ENCODE data around the gene MYLK3. TPM values are rescaled to one million over a fixed set of nuclear protein-coding genes. Genes with fewer than 3 reads are reported as not detected.
"Not testable (repeated sequence)": the region's sequence is repeated elsewhere in the genome, so short reads cannot be mapped to it uniquely, and the experiment has no call there.

MYLK3 gene
- total RNA-seq, 2 donors from 2014 or later = 1.5 to 54.2 TPM

GRCh38 chr16:46687486-46687885 is 60.7 kb downstream of the MYLK3 start:
- H3K27me3 ChIP-seq (replicated peaks; ENCODE audit: insufficient read depth) = no peaks in the 10 kb centered on the region
- no peaks in the 10 kb centered on the region for H3K9me3 ChIP-seq
- peak overlapping the region; percentile 71 to 74 for H3K4me3 ChIP-seq
- no peak for TF ChIP-seq POLR2A (IDR thresholded peaks at IDR 0.05)
- 34% methylated on average over 9 of the region's 9 CpGs for WGBS
- no peaks in the 10 kb centered on the region for H3K36me3 ChIP-seq
- peak overlapping the region in 1 of 2 donors; percentile 95 for H3K27ac ChIP-seq
- intact Hi-C loops (cut with DNase I) = loop anchor here (10.0 kb wide), 1 partner anchor 117 kb away; no protein-coding TSS in a partner anchor
- peaks cover 4% of the 10 kb centered on the region for H3K4me1 ChIP-seq (replicated peaks)
- DNase-seq (ENCODE audit: low spot score) = no peak

- H3K27me3 ChIP-seq (replicated peaks; ENCODE audit: insufficient read depth) = no peaks in the 10 kb centered on the region
- WGBS = 35% methylated on average over 5 of the region's 5 CpGs
- H3K9me3 ChIP-seq = no peaks in the 10 kb centered on the region
- intact Hi-C loops (cut with DNase I) = loop anchor here (10.0 kb wide), 1 partner anchor 118 kb away; no protein-coding TSS in a partner anchor
- H3K27ac ChIP-seq = no peak overlapping the region
- H3K4me1 ChIP-seq (replicated peaks) = peaks cover 4% of the 10 kb centered on the region
- no peaks in the 10 kb centered on the region for H3K36me3 ChIP-seq
- no peak overlapping the region for H3K4me3 ChIP-seq
- TF ChIP-seq POLR2AphosphoS5 (IDR thresholded peaks at IDR 0.05) = no peak
- TF ChIP-seq, protein P1, sequence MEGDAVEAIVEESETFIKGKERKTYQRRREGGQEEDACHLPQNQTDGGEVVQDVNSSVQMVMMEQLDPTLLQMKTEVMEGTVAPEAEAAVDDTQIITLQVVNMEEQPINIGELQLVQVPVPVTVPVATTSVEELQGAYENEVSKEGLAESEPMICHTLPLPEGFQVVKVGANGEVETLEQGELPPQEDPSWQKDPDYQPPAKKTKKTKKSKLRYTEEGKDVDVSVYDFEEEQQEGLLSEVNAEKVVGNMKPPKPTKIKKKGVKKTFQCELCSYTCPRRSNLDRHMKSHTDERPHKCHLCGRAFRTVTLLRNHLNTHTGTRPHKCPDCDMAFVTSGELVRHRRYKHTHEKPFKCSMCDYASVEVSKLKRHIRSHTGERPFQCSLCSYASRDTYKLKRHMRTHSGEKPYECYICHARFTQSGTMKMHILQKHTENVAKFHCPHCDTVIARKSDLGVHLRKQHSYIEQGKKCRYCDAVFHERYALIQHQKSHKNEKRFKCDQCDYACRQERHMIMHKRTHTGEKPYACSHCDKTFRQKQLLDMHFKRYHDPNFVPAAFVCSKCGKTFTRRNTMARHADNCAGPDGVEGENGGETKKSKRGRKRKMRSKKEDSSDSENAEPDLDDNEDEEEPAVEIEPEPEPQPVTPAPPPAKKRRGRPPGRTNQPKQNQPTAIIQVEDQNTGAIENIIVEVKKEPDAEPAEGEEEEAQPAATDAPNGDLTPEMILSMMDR (IDR thresholded peaks at IDR 0.05) = no peak
- TF ChIP-seq POLR2A (IDR thresholded peaks at IDR 0.05) = no peak
- DNase-seq (ENCODE audit: low spot score) = no peak
Observed at GRCh38 chr16:46686815-46687473, 61.2 kb downstream of the MYLK3 start.

- intact Hi-C loops (cut with DNase I) = loop anchor here (10.0 kb wide), 1 partner anchor 123 kb away; no protein-coding TSS in a partner anchor
- H3K9me3 ChIP-seq; H3K4me3 ChIP-seq; DNase-seq (ENCODE audit: low spot score); H3K27me3 ChIP-seq (replicated peaks; ENCODE audit: insufficient read depth); H3K27ac ChIP-seq; H3K36me3 ChIP-seq; H3K4me1 ChIP-seq (replicated peaks): not testable (repeated sequence)
- WGBS = 85% methylated on average over 2 of the region's 2 CpGs
Observed at GRCh38 chr16:46681867-46682266, 66.3 kb downstream of the MYLK3 start.

DNA sequence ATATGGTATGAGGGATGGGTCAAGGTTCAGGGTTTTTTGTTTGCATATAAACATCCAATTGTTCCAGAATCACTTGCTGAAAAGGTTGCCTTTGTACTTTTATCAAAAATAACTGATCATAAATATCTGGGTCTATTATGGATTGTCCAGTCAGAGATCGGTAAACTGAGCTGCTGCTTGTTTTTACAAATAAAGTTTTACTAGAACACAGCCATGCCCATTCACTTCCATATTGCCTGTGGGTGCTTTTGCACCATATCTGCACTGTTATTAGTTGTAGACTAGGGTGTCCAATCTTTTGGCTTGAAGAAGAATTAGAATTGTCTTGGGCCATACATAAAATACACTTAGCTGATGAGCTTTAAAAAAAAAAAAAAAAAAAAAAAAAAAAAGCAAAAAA is 70.2 kb downstream of the MYLK3 start:
- H3K9me3 ChIP-seq; H3K4me3 ChIP-seq; H3K27me3 ChIP-seq (replicated peaks; ENCODE audit: insufficient read depth); H3K36me3 ChIP-seq; H3K4me1 ChIP-seq (replicated peaks); H3K27ac ChIP-seq; DNase-seq (ENCODE audit: low spot score); intact Hi-C loops (cut with DNase I): not testable (repeated sequence)
- WGBS = 100% methylated on average over 1 of the region's 1 CpG

GRCh38 chr16:46673320-46674013 is 74.7 kb downstream of the MYLK3 start:
- Histone ChIP-seq H3K4me3 (no peak overlapping the region), H3K4me1 (replicated peaks) (no peaks in the 10 kb centered on the region), H3K9me3 (no peaks in the 10 kb centered on the region), H3K27ac (no peak overlapping the region), H3K27me3 (replicated peaks; ENCODE audit: insufficient read depth) (no peaks in the 10 kb centered on the region), H3K36me3 (peaks cover under 1 to 3% of the 10 kb centered on the region in 2 donors)
- intact Hi-C loops (cut with DNase I) = no loop called here
- TF ChIP-seq, protein P1 (IDR thresholded peaks at IDR 0.05) = peak; percentile 22 to 71 (median 63)
- TF ChIP-seq POLR2A (IDR thresholded peaks at IDR 0.05) = no peak
- 59% methylated on average over 6 of the region's 6 CpGs for WGBS
- peak; percentile 25 for DNase-seq (ENCODE audit: low spot score)

DNA sequence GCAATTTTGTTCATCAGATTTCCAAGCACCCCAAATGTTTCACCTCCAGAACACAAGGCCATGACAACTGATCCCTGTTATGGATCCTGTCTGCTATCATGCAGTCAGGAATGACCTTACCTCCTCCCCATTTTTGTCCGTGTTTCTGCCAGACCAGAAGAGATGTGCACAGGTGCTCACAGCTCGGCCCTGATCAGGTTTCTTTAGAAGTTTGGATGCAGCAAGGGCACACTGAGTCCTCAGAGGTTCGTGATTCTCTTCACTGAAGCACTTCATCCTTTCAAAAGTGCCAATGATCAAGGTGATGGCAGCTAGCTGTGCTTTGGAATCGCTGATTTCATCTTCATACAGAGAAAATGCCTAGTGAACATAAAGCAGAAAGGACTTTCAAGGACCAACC is 86.0 kb downstream of the MYLK3 start:
- 69% methylated on average over 4 of the region's 4 CpGs for WGBS
- no peak overlapping the region for H3K4me3 ChIP-seq
- DNase-seq (ENCODE audit: low spot score) = no peak
- H3K4me1 ChIP-seq (replicated peaks) = no peaks in the 10 kb centered on the region
- no peak for TF ChIP-seq POLR2A (IDR thresholded peaks at IDR 0.05)
- TF ChIP-seq POLR2AphosphoS5 (IDR thresholded peaks at IDR 0.05) = no peak
- TF ChIP-seq, protein P1 (IDR thresholded peaks at IDR 0.05) = no peak
- no peaks in the 10 kb centered on the region for H3K9me3 ChIP-seq
- H3K36me3 ChIP-seq = peaks cover 7 to 11% of the 10 kb centered on the region in 2 donors
- no peak overlapping the region for H3K27ac ChIP-seq
- intact Hi-C loops (cut with DNase I) = no loop called here
- no peaks in the 10 kb centered on the region for H3K27me3 ChIP-seq (replicated peaks; ENCODE audit: insufficient read depth)

Data from prostate gland (tissue), 2 donors.